HEK293 (cell line): ENCODE measurements around the gene BCL11B.

Experiments used
- ZNF121 ChIP-seq: fragments of 450-650 bp; formaldehyde crosslinking; IDR thresholded peaks from 2 replicates; pipeline ENCODE4 v1.5.1; 2016; ENCODE audit warnings: missing biosample characterization, missing genetic modification characterization
- ZNF571 ChIP-seq: fragments of 450-650 bp; formaldehyde crosslinking; IDR thresholded peaks from 2 replicates; pipeline ENCODE4 v1.5.0; 2017; ENCODE audit warnings: missing biosample characterization, missing genetic modification characterization

- TF ChIP-seq ZNF571 (tag by site-specific recombination), result no peak
- TF ChIP-seq ZNF121 (tag by site-specific recombination), result no peak
Measured at GRCh38 chr14:99213101-99213500, 58.9 kb downstream of the BCL11B start.
